ENCODE data around the gene PRH1.

The PRH1 gene

GRCh38 chr12:10838461-10838860 lies 45.6 kb downstream of the PRH1 start:
- DNase-seq = no peak

All from midbrain (tissue), 1 donor.